AML-193 (cell line): Measurements from ENCODE around the gene FJX1.
"Not testable (repeated sequence)": the region's sequence is repeated elsewhere in the genome, so short reads cannot be mapped to it uniquely, and the experiment has no call there.

Experiments used
- DNase-seq, 2 experiments: peaks; one replicate each; lab custom pipeline; 2025; lab: John Stamatoyannopoulos, UW

The FJX1 gene

GRCh38 chr11:35668350-35668749 is 50.1 kb downstream of the FJX1 start:
- DNase-seq = not testable (repeated sequence)
